Pancreas (tissue), 10 donors: ENCODE results near the gene CRYAB. TPM values are rescaled to one million over a fixed set of nuclear protein-coding genes. Genes with fewer than 3 reads are reported as not detected.

Experiments used
- ATAC-seq, 4 donors: fragments of 200-7000 bp; cut with Tn5 transposase; one replicate each; pipeline versions ENCODE4 v1.8.0 to v1.9.1; 2020; ENCODE audit warnings: mild to moderate bottlenecking in 4 of 4, moderate library complexity in 4 of 4
- DNase-seq, 6 donors: peaks; one replicate each; pipeline ENCODE4 v3.0.0-alpha.2; 2020
- FAIRE-seq: peaks from 2 replicates; lab custom pipeline; 2012; peaks lifted over from hg19 to GRCh38; lab: Jason Lieb, UNC
- H3K27ac ChIP-seq, 4 donors: fragments of 200-600 bp; sonication (generic); 1 replicate in 3 of 4; 2 replicates in 1 of 4; pipeline versions ENCODE4 v1.5.0 to v1.8.0; 2020
- H3K27me3 ChIP-seq, 4 donors: fragments of 200-600 bp; one replicate each; pipeline ENCODE4 v1.8.0; 2021
- H3K36me3 ChIP-seq, 3 donors: fragments of 200-600 bp; sonication (generic) in 1 of 3; one replicate each; pipeline versions ENCODE4 v1.5.0 to v1.8.0; 2020 to 2021
- H3K4me1 ChIP-seq, 3 donors: fragments of 200-600 bp; one replicate each; pipeline ENCODE4 v1.8.0; 2021
- H3K4me3 ChIP-seq, 4 donors: fragments of 200-600 bp; sonication (generic) in 2 of 4; one replicate each; pipeline versions ENCODE4 v1.5.0 to v1.8.0; 2020 to 2021
- H3K9me3 ChIP-seq, 4 donors: fragments of 200-600 bp; one replicate each; pipeline ENCODE4 v1.8.0; 2021
- CTCF ChIP-seq, 4 donors: fragments of 200-600 bp; sonication (generic) in 3 of 4; IDR thresholded peaks; one replicate each; pipeline versions ENCODE4 v1.5.0 to v1.8.0; 2021; ENCODE audit warnings: antibody characterized with exemption in 4 of 4
- WGBS, 2 donors: extraction: QIAGEN DNeasy Blood & Tissue Kit; methylation state at CpG; one replicate each; pipeline ENCODE4 v1.1.7; 2013; 5-methylcytosine and 5-hydroxymethylcytosine counted together
- intact Hi-C, 3 donors: fragments of 100-400 bp; cut with DNase I; formaldehyde crosslinking; loops; one replicate each; pipeline versions ENCODE4 v1.11.1 to v1.14.2; 2022
- polyA plus RNA-seq, 2 donors: library from polyadenylated mRNA; stranded (reverse); fragments of 200-250 nt; gene quantifications; one replicate each; pipeline ENCODE4 v1.2.3, GENCODE V29; 2013
- total RNA-seq, 6 donors: library from RNA; stranded (reverse); fragmentation: NEBNext Ultra II Directional in 4 of 6; extraction: Animal tissue kit (Norgen Biotek cat#: 25700) in 4 of 6; gene quantifications; one replicate each; pipeline versions ENCODE4 v1.2.1 to v1.2.4, GENCODE V29; 2021 to 2023
- donor health status: healthy with polysubstance abuse.
- donor health status: DM: no; HTN: no; CAD: no; lungs with moderate emphysema.
- donor health status: DM: no; HTN: no; CAD: no.
- donor health status: control.
- donor health status: control.
- donor health status: Bipolar disorder and iron deficiency.
- donor health status: DM: yes; HTN: yes; CAD: no.
- donor health status: DM: no; HTN: no; CAD: no.
- donor health status: DM: no; HTN: no; CAD: no.
- donor health status: DM: yes; HTN: yes; CAD: no.

Gene CRYAB
- total and polyA plus RNA-seq, 8 donors, result 7.2 to 81.8 (median 27.0) TPM

- H3K27ac ChIP-seq, result peak overlapping the region; percentile 49 to 71 (median 62)
- intact Hi-C loops, result no loop called here
- H3K36me3 ChIP-seq, result no peaks in the 10 kb centered on the region
- H3K9me3 ChIP-seq, result no peaks in the 10 kb centered on the region
- FAIRE-seq (no peak), DNase-seq (peak in 2 of 6 donors; percentile 48 to 51), ATAC-seq (peak in 2 of 4 donors; percentile 7 to 23)
- 39 to 53% methylated on average over 4 of the region's 4 CpGs for WGBS, 2 donors
- no peaks in the 10 kb centered on the region for H3K27me3 ChIP-seq
- H3K4me1 ChIP-seq, result peaks cover 24 to 26% (median 24%) of the 10 kb centered on the region in 3 donors
- no peak for TF ChIP-seq CTCF (IDR thresholded peaks at IDR 0.05)
- H3K4me3 ChIP-seq, result no peak overlapping the region
Measured at GRCh38 chr11:111913997-111914396, 2.4 kb upstream of the CRYAB start.

GRCh38 chr11:111913031-111913861 is 1.7 kb upstream of the CRYAB start:
- no peak for FAIRE-seq
- 76 to 80% methylated on average over 24 of the region's 24 CpGs for WGBS, 2 donors
- H3K36me3 ChIP-seq, result no peaks in the 10 kb centered on the region

GRCh38 chr11:111912535-111912934 is 965 bp upstream of the CRYAB start, which contains the start of gene HSPB2:
TSS of gene HSPB2 (plus strand) at chr11:111912734. CDS start at chr11:111912830, 96 bp downstream.
- TF ChIP-seq CTCF (IDR thresholded peaks at IDR 0.05), result no peak
- no peak for FAIRE-seq
- peak within 1 kb of the TSS; percentile 50 to 74 (median 66) for H3K27ac ChIP-seq
- DNase-seq, result peak in 3 of 6 donors; percentile 42 to 66 (median 58)
- no peak for ATAC-seq
- H3K4me1 ChIP-seq, result peaks cover 15 to 17% (median 16%) of the 10 kb centered on the region in 3 donors
- WGBS, 2 donors, result 45% methylated on average over 15 to 26 of the region's 26 CpGs
- no peaks in the 10 kb centered on the region for H3K9me3 ChIP-seq
- intact Hi-C loops, result no loop called here
- H3K36me3 ChIP-seq, result no peaks in the 10 kb centered on the region
- H3K27me3 ChIP-seq, result no peaks in the 10 kb centered on the region
- H3K4me3 ChIP-seq, result peak within 1 kb of the TSS in 2 of 4 donors; percentile 15 to 20

More at GRCh38 chr11:111913031-111913861, 1.7 kb upstream of the CRYAB start:
- intact Hi-C loops, result no loop called here
- no peaks in the 10 kb centered on the region for H3K9me3 ChIP-seq
- H3K4me1 ChIP-seq, result peaks cover 22 to 24% (median 23%) of the 10 kb centered on the region in 3 donors
- TF ChIP-seq CTCF (IDR thresholded peaks at IDR 0.05), result no peak
- H3K4me3 ChIP-seq, result peak overlapping the region in 1 of 4 donors; percentile 15
- H3K27me3 ChIP-seq, result no peaks in the 10 kb centered on the region
- peak in 1 of 6 donors; percentile 62 for DNase-seq
- no peak for ATAC-seq
- peak overlapping the region; percentile 17 to 71 (median 50) for H3K27ac ChIP-seq

GRCh38 chr11:111910676-111911562 is 651 bp downstream of the CRYAB start:
- intact Hi-C loops, result no loop called here
- no peak for TF ChIP-seq CTCF (IDR thresholded peaks at IDR 0.05)
- DNase-seq, result no peak
- peaks cover 15 to 16% (median 16%) of the 10 kb centered on the region in 3 donors for H3K4me1 ChIP-seq
- no peaks in the 10 kb centered on the region for H3K27me3 ChIP-seq
- no peaks in the 10 kb centered on the region for H3K36me3 ChIP-seq
- no peaks in the 10 kb centered on the region for H3K9me3 ChIP-seq
- peak overlapping the region; percentile 34 to 74 (median 66) for H3K27ac ChIP-seq
- H3K4me3 ChIP-seq, result peak overlapping the region in 2 of 4 donors; percentile 11 to 20
- no peak for FAIRE-seq
- peak; percentile 33 to 43 (median 38) for ATAC-seq
- 27 to 29% methylated on average over 9 of the region's 9 CpGs for WGBS, 2 donors
